ENCODE measurements around the gene ZCCHC9. TPM values are rescaled to one million over a fixed set of nuclear protein-coding genes. Genes with fewer than 3 reads are reported as not detected.

The ZCCHC9 gene
- 9.4 and 12.1 TPM in 2 replicates for total RNA-seq

DNA sequence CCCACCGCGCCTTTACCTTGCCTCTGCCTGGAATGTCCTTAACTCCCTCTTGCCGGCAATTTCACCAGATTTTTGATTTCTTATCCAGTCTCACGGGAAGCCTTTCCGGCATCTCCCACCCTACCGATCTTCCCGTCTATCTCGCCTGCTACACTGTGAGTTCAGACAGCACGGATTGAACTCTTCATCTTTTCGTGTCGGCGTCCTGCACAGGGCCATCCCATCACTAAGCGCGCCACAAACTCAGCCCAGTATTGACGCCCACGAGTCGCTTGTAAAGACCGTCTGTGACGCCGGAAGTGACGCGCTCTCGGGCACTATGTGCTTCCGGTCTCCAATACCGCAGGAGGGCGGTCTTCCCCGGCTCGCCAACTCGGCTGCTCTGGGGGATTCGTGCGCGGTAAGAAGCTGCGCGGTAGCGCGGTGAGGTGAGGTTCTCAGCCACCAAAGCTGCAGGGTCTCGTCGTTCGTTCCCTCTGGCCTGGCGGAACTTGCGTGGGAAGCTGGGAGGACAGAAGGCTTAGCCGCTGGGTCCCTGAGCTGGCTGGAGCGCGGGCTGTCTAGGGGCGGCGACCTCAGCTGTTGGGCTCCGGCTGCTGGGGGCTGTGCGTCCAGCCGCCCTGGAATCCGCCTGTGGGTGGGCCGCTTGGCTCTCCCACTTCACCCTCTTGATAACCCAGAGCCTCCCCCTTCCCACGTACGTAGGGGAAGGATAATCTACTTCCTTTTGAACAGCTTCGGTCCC is at the start of gene ZCCHC9:
TSS of gene ZCCHC9 (plus strand) at position 317 of the 745 bp plus-strand sequence. CDS start 3,171 bp downstream, outside the sequence.

Other genes starting within 250 kb of the ZCCHC9 start
- gene CKMT2, start 68.3 kb upstream of the ZCCHC9 start, total RNA-seq: not detected in 2 replicates
- not detected in 2 replicates for gene ACOT12, start 92.5 kb downstream of the ZCCHC9 start, total RNA-seq

Measured in mesangial cell (primary cell).